Measurements from ENCODE around the gene RGS9BP. TPM values are rescaled to one million over a fixed set of nuclear protein-coding genes. Genes with fewer than 3 reads are reported as not detected.
A peak's percentile ranks its signal among the peaks of the same experiment; 100 is the strongest.
"Not testable (repeated sequence)": the region's sequence is repeated elsewhere in the genome, so short reads cannot be mapped to it uniquely, and the experiment has no call there.

Gene RGS9BP
- total RNA-seq, 4 donors from 2014 or later, result 0.19 to 0.79 (median 0.28) TPM

DNA sequence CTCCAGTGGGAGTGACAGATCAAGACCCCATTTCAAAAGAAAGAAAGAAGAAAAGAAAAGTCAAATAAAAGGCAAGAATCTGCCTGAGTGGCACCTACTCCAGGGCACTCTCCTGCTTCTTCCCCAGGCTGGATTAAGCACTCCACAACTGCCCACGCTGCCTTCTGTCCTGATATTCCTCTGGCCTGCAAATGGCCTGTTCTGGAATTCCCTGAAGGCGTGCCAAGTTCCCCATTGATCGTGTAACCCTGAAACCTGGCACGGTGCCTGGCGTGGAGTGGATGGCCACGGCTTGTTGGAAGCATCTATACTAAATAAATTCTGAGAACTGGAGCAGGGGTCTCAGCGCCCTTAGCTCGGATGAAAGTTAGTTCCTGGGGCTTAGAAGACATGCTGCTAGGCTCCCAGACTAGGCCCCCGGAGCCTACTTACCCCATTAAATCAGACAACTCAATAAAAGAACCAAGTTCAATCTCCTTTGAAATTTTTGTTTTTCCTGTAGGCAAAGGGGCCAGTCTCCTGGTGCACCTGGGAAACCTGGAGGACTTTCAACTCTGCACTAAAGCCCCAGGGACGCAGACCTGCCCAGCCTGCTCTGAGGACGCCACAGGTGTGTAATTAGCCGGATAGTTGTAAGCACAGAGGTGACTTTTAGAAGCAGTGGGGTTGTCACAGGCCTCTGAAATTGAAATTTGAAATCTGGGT lies 22.6 kb upstream of the RGS9BP start:
- no peak for TF ChIP-seq CTCF (IDR thresholded peaks at IDR 0.05)
- DNase-seq (ENCODE audit: low spot score) (peak; percentile 49), ATAC-seq (ENCODE audit: low FRiP score) (no peak)

- no peak for DNase-seq (ENCODE audit: low spot score)
- no peak for TF ChIP-seq CTCF (IDR thresholded peaks at IDR 0.05)
- no peak for ATAC-seq (ENCODE audit: low FRiP score)
Observed at GRCh38 chr19:32653599-32653915, 22.1 kb upstream of the RGS9BP start.

GRCh38 chr19:32656379-32656778 lies 19.3 kb upstream of the RGS9BP start:
- ATAC-seq (ENCODE audit: low FRiP score); DNase-seq (ENCODE audit: low spot score): not testable (repeated sequence)

DNA sequence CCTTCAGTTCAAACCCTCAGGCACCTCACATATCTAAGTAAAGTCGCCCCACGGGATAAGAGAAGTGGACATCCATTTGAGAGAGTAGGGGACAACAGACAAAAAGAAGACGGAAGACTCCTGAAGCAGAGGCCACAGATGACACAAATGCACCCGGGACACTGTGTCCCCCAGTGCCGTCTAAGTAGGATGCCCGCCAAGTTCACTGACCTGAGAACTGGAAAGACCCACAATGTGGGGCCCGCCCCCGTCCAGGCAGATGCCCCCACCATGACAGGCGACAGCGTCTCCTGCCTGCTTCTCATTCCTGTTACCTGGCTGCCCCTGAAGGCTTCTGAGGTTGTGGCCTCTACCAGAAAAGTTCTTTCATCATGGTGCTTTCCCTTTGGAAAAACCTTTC lies 17.6 kb upstream of the RGS9BP start:
- no peak for TF ChIP-seq CTCF (IDR thresholded peaks at IDR 0.05)
- no peak for ATAC-seq (ENCODE audit: low FRiP score)
- DNase-seq (ENCODE audit: low spot score), result no peak

GRCh38 chr19:32658527-32658926 lies 17.1 kb upstream of the RGS9BP start:
- ATAC-seq (ENCODE audit: low FRiP score) (no peak), DNase-seq (ENCODE audit: low spot score) (no peak)
- no peak for TF ChIP-seq CTCF (IDR thresholded peaks at IDR 0.05)

DNA sequence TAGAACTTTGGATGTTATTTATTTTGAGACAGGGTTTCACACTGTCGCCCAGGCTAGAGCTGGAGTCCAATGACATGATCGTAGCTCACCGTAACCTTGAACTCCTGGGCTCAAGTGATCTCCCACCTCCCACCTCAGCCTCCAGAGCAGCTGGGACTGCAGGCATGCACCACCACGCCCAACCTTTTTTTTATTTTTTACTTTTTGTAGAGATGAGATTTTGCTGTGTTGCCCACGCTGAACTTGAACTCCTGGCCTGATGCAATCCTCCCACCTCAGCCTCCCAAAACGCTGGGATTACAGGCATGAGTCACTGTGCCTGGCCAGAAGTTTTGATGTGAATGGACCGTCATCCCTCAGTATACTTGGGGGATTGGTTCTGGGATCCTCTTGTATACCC lies 14.3 kb upstream of the RGS9BP start:
- DNase-seq (ENCODE audit: low spot score) (no peak), ATAC-seq (ENCODE audit: low FRiP score) (no peak)
- TF ChIP-seq CTCF (IDR thresholded peaks at IDR 0.05), result no peak

GRCh38 chr19:32662186-32662585 lies 13.5 kb upstream of the RGS9BP start:
- ATAC-seq (ENCODE audit: low FRiP score) (no peak), DNase-seq (ENCODE audit: low spot score) (no peak)
- no peak for TF ChIP-seq CTCF (IDR thresholded peaks at IDR 0.05)
